Keratinocyte (primary cell): ENCODE results near the gene ARMC9.

Source experiments
- EZH2 ChIP-seq: IDR thresholded peaks from one replicate; pipeline ENCODE4 v1.6.1; 2012; ENCODE audit warnings: inconsistent platforms, mild to moderate bottlenecking, low read length, moderate library complexity
- TF ChIP-seq, protein P1 (sequence below), 3 experiments: IDR thresholded peaks in 1 of 3; conservative IDR thresholded peaks in 1 of 3; optimal IDR thresholded peaks in 1 of 3; 2 replicates in 2 of 3; 3 replicates in 1 of 3; pipeline versions ENCODE3 to v1.5.1; 2011; ENCODE audit warnings: low read length in 3 of 3, mild to moderate bottlenecking in 3 of 3, moderate library complexity in 2 of 3, control low read depth in 1 of 3, inconsistent platforms in 1 of 3; ENCODE audit not compliant: insufficient read depth in 2 of 3; ENCODE audit errors: extremely low read depth in 1 of 3

GRCh38 chr2:231272991-231273390 lies 74.6 kb downstream of the ARMC9 start:
- TF ChIP-seq, protein P1, sequence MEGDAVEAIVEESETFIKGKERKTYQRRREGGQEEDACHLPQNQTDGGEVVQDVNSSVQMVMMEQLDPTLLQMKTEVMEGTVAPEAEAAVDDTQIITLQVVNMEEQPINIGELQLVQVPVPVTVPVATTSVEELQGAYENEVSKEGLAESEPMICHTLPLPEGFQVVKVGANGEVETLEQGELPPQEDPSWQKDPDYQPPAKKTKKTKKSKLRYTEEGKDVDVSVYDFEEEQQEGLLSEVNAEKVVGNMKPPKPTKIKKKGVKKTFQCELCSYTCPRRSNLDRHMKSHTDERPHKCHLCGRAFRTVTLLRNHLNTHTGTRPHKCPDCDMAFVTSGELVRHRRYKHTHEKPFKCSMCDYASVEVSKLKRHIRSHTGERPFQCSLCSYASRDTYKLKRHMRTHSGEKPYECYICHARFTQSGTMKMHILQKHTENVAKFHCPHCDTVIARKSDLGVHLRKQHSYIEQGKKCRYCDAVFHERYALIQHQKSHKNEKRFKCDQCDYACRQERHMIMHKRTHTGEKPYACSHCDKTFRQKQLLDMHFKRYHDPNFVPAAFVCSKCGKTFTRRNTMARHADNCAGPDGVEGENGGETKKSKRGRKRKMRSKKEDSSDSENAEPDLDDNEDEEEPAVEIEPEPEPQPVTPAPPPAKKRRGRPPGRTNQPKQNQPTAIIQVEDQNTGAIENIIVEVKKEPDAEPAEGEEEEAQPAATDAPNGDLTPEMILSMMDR (optimal IDR thresholded peaks at IDR 0.05 in 1 of 3, IDR thresholded peaks at IDR 0.05 in 1 of 3, conservative IDR thresholded peaks at IDR 0.05 in 1 of 3; ENCODE audit: extremely low read depth in 1 of 3, insufficient read depth in 2 of 3, low read length in 3 of 3) = no peak
- TF ChIP-seq EZH2 = no peak
